Mesothelial cell of epicardium (in vitro differentiated cells): ENCODE data around the gene STARD8. TPM values are rescaled to one million over a fixed set of nuclear protein-coding genes. Genes with fewer than 3 reads are reported as not detected.

Source experiments
- DNase-seq, 2 experiments: peaks; one replicate each; pipeline ENCODE4 v3.0.0; 2021; ENCODE audit warnings: low spot score in 2 of 2; ENCODE audit not compliant: unreplicated experiment in 2 of 2
- H3K27ac Mint-ChIP-seq: 2 replicates; pipeline ENCODE4 v1.8.0; 2021; ENCODE audit warnings: mixed read lengths
- H3K27me3 Mint-ChIP-seq: 2 replicates; pipeline ENCODE4 v1.8.0; 2021; ENCODE audit warnings: low read depth, mixed read lengths
- H3K36me3 Mint-ChIP-seq: 2 replicates; pipeline ENCODE4 v1.8.0; 2021; ENCODE audit warnings: mixed read lengths
- H3K4me1 Mint-ChIP-seq: 2 replicates; pipeline ENCODE4 v1.8.0; 2021; ENCODE audit warnings: mixed read lengths
- H3K4me3 Mint-ChIP-seq: 2 replicates; pipeline ENCODE4 v1.8.0; 2021; ENCODE audit warnings: mild to moderate bottlenecking, moderate library complexity, mixed read lengths
- H3K9me3 Mint-ChIP-seq: 2 replicates; pipeline ENCODE4 v1.8.0; 2021; ENCODE audit warnings: mixed read lengths
- total RNA-seq: library from RNA; stranded (reverse); gene quantifications from 3 replicates; pipeline ENCODE4 v1.2.1, GENCODE V29; 2021
- TF ChIP-seq, protein P1 (sequence below): fragments of 200-600 bp; sonication (generic); IDR thresholded peaks from one replicate; pipeline ENCODE4 v1.5.0; 2021; ENCODE audit warnings: antibody characterized with exemption; ENCODE audit not compliant: unreplicated experiment

STARD8 gene
- total RNA-seq, 1 donor from 2014 or later, result 6.4 TPM

DNA sequence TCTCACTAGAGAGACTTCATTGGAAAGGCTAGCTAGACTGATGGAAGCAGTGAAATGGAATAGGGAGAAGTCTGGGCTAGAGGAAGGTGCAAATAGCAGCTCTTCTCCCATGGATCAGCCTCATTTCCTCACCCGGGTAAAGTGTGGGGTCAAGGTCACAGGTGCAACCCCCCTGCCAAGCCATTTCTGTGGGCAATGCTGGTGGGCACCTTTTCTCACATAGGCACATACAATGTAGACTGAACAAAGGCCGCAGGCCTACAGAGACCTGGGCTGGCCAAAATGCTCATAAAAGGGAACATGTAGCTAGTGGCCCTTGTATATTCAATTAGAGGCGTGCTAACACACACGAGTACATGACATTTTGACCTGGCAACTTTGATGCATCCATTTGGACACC, 109.9 kb downstream of the STARD8 start:
- Mint-ChIP-seq H3K4me1 (no peaks in the 10 kb centered on the region), H3K27me3 (peaks cover 5% of the 10 kb centered on the region), H3K4me3 (no peak overlapping the region), H3K27ac (no peak overlapping the region), H3K9me3 (peaks cover 14% of the 10 kb centered on the region), H3K36me3 (no peaks in the 10 kb centered on the region)
- DNase-seq, result no peak
- TF ChIP-seq, protein P1, sequence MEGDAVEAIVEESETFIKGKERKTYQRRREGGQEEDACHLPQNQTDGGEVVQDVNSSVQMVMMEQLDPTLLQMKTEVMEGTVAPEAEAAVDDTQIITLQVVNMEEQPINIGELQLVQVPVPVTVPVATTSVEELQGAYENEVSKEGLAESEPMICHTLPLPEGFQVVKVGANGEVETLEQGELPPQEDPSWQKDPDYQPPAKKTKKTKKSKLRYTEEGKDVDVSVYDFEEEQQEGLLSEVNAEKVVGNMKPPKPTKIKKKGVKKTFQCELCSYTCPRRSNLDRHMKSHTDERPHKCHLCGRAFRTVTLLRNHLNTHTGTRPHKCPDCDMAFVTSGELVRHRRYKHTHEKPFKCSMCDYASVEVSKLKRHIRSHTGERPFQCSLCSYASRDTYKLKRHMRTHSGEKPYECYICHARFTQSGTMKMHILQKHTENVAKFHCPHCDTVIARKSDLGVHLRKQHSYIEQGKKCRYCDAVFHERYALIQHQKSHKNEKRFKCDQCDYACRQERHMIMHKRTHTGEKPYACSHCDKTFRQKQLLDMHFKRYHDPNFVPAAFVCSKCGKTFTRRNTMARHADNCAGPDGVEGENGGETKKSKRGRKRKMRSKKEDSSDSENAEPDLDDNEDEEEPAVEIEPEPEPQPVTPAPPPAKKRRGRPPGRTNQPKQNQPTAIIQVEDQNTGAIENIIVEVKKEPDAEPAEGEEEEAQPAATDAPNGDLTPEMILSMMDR, result no peak

GRCh38 chrX:68757731-68758130, 110.3 kb downstream of the STARD8 start:
- Mint-ChIP-seq H3K36me3 (no peaks in the 10 kb centered on the region), H3K27me3 (peaks cover 9% of the 10 kb centered on the region), H3K9me3 (peaks cover 14% of the 10 kb centered on the region), H3K27ac (no peak overlapping the region), H3K4me3 (no peak overlapping the region), H3K4me1 (no peaks in the 10 kb centered on the region)
- TF ChIP-seq, protein P1, result no peak
- DNase-seq, result no peak

- no peak for DNase-seq
- H3K27ac Mint-ChIP-seq, result no peak overlapping the region
- H3K36me3 Mint-ChIP-seq, result no peaks in the 10 kb centered on the region
- TF ChIP-seq, protein P1, result no peak
- H3K4me1 Mint-ChIP-seq, result no peaks in the 10 kb centered on the region
- H3K9me3 Mint-ChIP-seq, result peaks cover 18% of the 10 kb centered on the region
- H3K27me3 Mint-ChIP-seq, result peaks cover 13% of the 10 kb centered on the region
- no peak overlapping the region for H3K4me3 Mint-ChIP-seq
Observed at GRCh38 chrX:68758671-68759070, 111.2 kb downstream of the STARD8 start.

DNA sequence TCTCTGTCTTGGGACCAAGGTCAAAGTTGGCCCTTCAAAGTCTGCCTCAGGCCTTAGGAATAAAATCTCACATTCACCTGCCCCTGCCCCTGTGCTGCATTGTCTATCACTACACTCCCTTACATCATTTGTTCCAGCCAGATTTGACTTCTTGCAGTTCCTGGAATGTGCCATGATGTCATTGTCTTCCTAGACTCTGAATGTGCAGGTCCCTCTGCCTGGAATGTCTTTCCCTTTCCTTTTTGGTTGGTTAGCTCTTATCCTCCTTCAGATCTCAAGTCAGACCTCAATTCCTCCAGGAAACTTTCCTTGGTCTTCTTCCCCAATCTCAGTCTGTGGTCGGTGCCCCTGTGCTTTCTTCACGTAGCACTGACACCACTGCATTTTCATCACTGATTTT, 113.6 kb downstream of the STARD8 start:
- Mint-ChIP-seq H3K36me3 (no peaks in the 10 kb centered on the region), H3K9me3 (peaks cover 15% of the 10 kb centered on the region), H3K4me1 (no peaks in the 10 kb centered on the region), H3K27ac (no peak overlapping the region), H3K4me3 (no peak overlapping the region), H3K27me3 (peaks cover 16% of the 10 kb centered on the region)
- TF ChIP-seq, protein P1, result no peak
- DNase-seq, result no peak

GRCh38 chrX:68762766-68763165, 115.3 kb downstream of the STARD8 start:
- H3K27ac Mint-ChIP-seq, result no peak overlapping the region
- no peak for DNase-seq
- H3K27me3 Mint-ChIP-seq, result peaks cover 18% of the 10 kb centered on the region
- H3K4me1 Mint-ChIP-seq, result no peaks in the 10 kb centered on the region
- H3K9me3 Mint-ChIP-seq, result peaks cover 18% of the 10 kb centered on the region
- no peak overlapping the region for H3K4me3 Mint-ChIP-seq
- TF ChIP-seq, protein P1, result no peak
- no peaks in the 10 kb centered on the region for H3K36me3 Mint-ChIP-seq

DNA sequence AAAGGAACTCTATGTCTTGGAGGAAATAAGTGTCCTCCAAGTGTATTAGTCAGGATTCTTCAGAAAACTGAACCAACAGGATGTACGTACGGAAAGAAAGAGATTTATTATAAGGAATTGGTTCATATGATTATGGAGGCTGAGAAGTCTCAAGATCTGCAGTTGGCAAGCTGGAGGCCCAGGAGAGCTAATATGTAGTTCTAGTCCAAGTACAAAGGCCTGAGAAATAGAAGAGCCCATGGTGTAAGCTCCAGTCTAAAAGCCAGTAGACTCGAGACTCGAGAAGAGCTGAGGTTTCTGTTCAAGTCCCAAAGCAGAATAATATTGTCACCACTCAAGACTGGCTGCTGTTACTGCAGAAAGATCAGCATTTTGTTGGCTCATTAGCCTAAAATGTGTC, 116.0 kb downstream of the STARD8 start:
- no peak for DNase-seq
- Mint-ChIP-seq H3K36me3 (no peaks in the 10 kb centered on the region), H3K4me3 (no peak overlapping the region), H3K9me3 (peaks cover 18% of the 10 kb centered on the region), H3K4me1 (no peaks in the 10 kb centered on the region), H3K27ac (no peak overlapping the region), H3K27me3 (peaks cover 18% of the 10 kb centered on the region)
- TF ChIP-seq, protein P1, result no peak
